Measurements from ENCODE around the gene PCDHB3. TPM values are rescaled to one million over a fixed set of nuclear protein-coding genes. Genes with fewer than 3 reads are reported as not detected.

The PCDHB3 gene
- polyA plus RNA-seq (0.03 to 0.08 TPM (median 0.05 TPM) in 3 replicates), polyA minus RNA-seq (0.10 to 0.13 TPM in 2 of 3 replicates, not detected in the other)
- not detected for polyA plus RNA-seq (2011; ENCODE audit: low read depth)
- polyA plus RNA-seq (2011; cell fraction: cytosol; rRNA removed) = not detected in 2 replicates
- 0.19 and 0.22 TPM in 2 replicates for polyA plus RNA-seq (2011; cell fraction: nucleus; rRNA removed)
- 0.10 TPM in 1 of 2 replicates, not detected in the other for polyA plus RNA-seq (2012; ENCODE audit: low replicate concordance)
- not detected for polyA minus RNA-seq (2011; cell fraction: cytosol; rRNA and poly(A)+ RNA removed)
- 0.21 and 0.78 TPM in 2 replicates for polyA minus RNA-seq (2011; cell fraction: nucleus; rRNA and poly(A)+ RNA removed)

- no peak for DNase-seq (ENCODE audit: low read depth, low spot score)
- H3K36me3 ChIP-seq (ENCODE audit: control insufficient read depth in 2 of 2, extremely low read depth in 1 of 2, insufficient read depth in 2 of 2, low read length in 2 of 2) = no peaks in the 10 kb centered on the region
- H3K4me3 ChIP-seq (ENCODE audit: control insufficient read depth in 2 of 3, extremely low read depth in 1 of 3, insufficient read depth in 2 of 3, low read depth in 1 of 3, low read length in 3 of 3) = no peak within 1 kb of the TSS
Measured at GRCh38 chr5:141100243-141100805, at the start of gene PCDHB3. TSS of gene PCDHB3 (plus strand) at chr5:141100473. CDS start at chr5:141100650, 177 bp downstream.

GRCh38 chr5:141050622-141051520 lies 49.4 kb upstream of the PCDHB3 start, which contains the start of gene PCDHB1:
TSS of gene PCDHB1 (plus strand) at chr5:141051374. CDS start at chr5:141051471, 97 bp downstream.
- TF ChIP-seq EZH2 (IDR thresholded peaks at IDR 0.05; ENCODE audit: low read length) = no peak
- no peak for TF ChIP-seq CTCF (optimal IDR thresholded peaks at IDR 0.05 in 1 of 3, IDR thresholded peaks at IDR 0.05 in 1 of 3, conservative IDR thresholded peaks at IDR 0.05 in 1 of 3; ENCODE audit: extremely low read depth in 1 of 3, insufficient read depth in 2 of 3, low read length in 3 of 3)
- no peaks in the 10 kb centered on the region for H3K36me3 ChIP-seq (ENCODE audit: control insufficient read depth in 2 of 2, extremely low read depth in 1 of 2, insufficient read depth in 2 of 2, low read length in 2 of 2)
- no peak within 1 kb of the TSS for H3K27ac ChIP-seq (ENCODE audit: control insufficient read depth, insufficient read depth, low read length)
- FAIRE-seq (no peak), DNase-seq (ENCODE audit: low read depth, low spot score) (no peak)
- no peaks in the 10 kb centered on the region for H3K9me1 ChIP-seq (ENCODE audit: control insufficient read depth, extremely low read depth, insufficient read depth, low read length)
- dilution Hi-C loops (cut with MboI; ENCODE audit: extremely low pct_ligation_motif_present, low sequenced_read_pairs) = no loop called here
- peak within 1 kb of the TSS; percentile 46 for H3K4me2 ChIP-seq (ENCODE audit: control insufficient read depth, extremely low read depth, insufficient read depth, low read depth, low read length)
- H3K27me3 ChIP-seq (ENCODE audit: control insufficient read depth, extremely low read depth, insufficient read depth, low read length) = peaks cover 6% of the 10 kb centered on the region
- no peaks in the 10 kb centered on the region for H3K4me1 ChIP-seq (ENCODE audit: control insufficient read depth, extremely low read depth, insufficient read depth, low read length)
- no peaks in the 10 kb centered on the region for H3K9me3 ChIP-seq (ENCODE audit: control insufficient read depth, low read depth, low read length)
- H4K20me1 ChIP-seq (ENCODE audit: control insufficient read depth, extremely low read depth, insufficient read depth, low read length) = no peaks in the 10 kb centered on the region
- peak within 1 kb of the TSS; percentile 49 for H2AFZ ChIP-seq (ENCODE audit: control insufficient read depth, low read length)
- H3K4me3 ChIP-seq (ENCODE audit: control insufficient read depth in 2 of 3, extremely low read depth in 1 of 3, insufficient read depth in 2 of 3, low read depth in 1 of 3, low read length in 3 of 3) = peak within 1 kb of the TSS in 2 of 3 experiments; percentile 15 to 48
- no peaks in the 10 kb centered on the region for H3K79me2 ChIP-seq (ENCODE audit: control insufficient read depth, insufficient read depth, low read length)
- H3K9ac ChIP-seq (ENCODE audit: control insufficient read depth, extremely low read depth, insufficient read depth, low read length) = no peak within 1 kb of the TSS

More at GRCh38 chr5:141100243-141100805, at the start of gene PCDHB3:
- Histone ChIP-seq H2AFZ (ENCODE audit: control insufficient read depth, low read length) (no peak within 1 kb of the TSS), H3K4me1 (ENCODE audit: control insufficient read depth, extremely low read depth, insufficient read depth, low read length) (no peaks in the 10 kb centered on the region), H3K9ac (ENCODE audit: control insufficient read depth, extremely low read depth, insufficient read depth, low read length) (no peak within 1 kb of the TSS), H3K79me2 (ENCODE audit: control insufficient read depth, insufficient read depth, low read length) (no peaks in the 10 kb centered on the region), H3K9me3 (ENCODE audit: control insufficient read depth, low read depth, low read length) (peaks cover 2% of the 10 kb centered on the region), H4K20me1 (ENCODE audit: control insufficient read depth, extremely low read depth, insufficient read depth, low read length) (no peaks in the 10 kb centered on the region), H3K27ac (ENCODE audit: control insufficient read depth, insufficient read depth, low read length) (no peak within 1 kb of the TSS), H3K27me3 (ENCODE audit: control insufficient read depth, extremely low read depth, insufficient read depth, low read length) (no peaks in the 10 kb centered on the region), H3K4me2 (ENCODE audit: control insufficient read depth, extremely low read depth, insufficient read depth, low read depth, low read length) (no peak within 1 kb of the TSS), H3K9me1 (ENCODE audit: control insufficient read depth, extremely low read depth, insufficient read depth, low read length) (no peaks in the 10 kb centered on the region)
- no peak for TF ChIP-seq EZH2 (IDR thresholded peaks at IDR 0.05; ENCODE audit: low read length)
- TF ChIP-seq CTCF (optimal IDR thresholded peaks at IDR 0.05 in 1 of 3, IDR thresholded peaks at IDR 0.05 in 1 of 3, conservative IDR thresholded peaks at IDR 0.05 in 1 of 3; ENCODE audit: extremely low read depth in 1 of 3, insufficient read depth in 2 of 3, low read length in 3 of 3) = peak; percentile 18 to 32 (median 25)
- FAIRE-seq = no peak
- dilution Hi-C loops (cut with MboI; ENCODE audit: extremely low pct_ligation_motif_present, low sequenced_read_pairs) = no loop called here
